ENCODE data around the gene FNDC10.

The FNDC10 gene

GRCh38 chr1:1550591-1551432 lies 49.1 kb downstream of the FNDC10 start:
- 0 out of 2 replicates have a peak overlapping the region, but pooled peaks have one; percentile 7 for H3K27ac ChIP-seq

GRCh38 chr1:1550087-1550486 lies 49.8 kb downstream of the FNDC10 start:
- TF ChIP-seq CTCF (IDR thresholded peaks at IDR 0.05) (no peak), ZFX (IDR thresholded peaks at IDR 0.05; ENCODE audit: borderline replicate concordance) (no peak)
- 0 out of 2 replicates have a peak overlapping the region, but pooled peaks have one; percentile 7 for H3K27ac ChIP-seq

More at GRCh38 chr1:1550591-1551432, 49.1 kb downstream of the FNDC10 start:
- TF ChIP-seq CTCF (IDR thresholded peaks at IDR 0.05) = peak; percentile 30
- no peak for TF ChIP-seq ZFX (IDR thresholded peaks at IDR 0.05; ENCODE audit: borderline replicate concordance)

DNA sequence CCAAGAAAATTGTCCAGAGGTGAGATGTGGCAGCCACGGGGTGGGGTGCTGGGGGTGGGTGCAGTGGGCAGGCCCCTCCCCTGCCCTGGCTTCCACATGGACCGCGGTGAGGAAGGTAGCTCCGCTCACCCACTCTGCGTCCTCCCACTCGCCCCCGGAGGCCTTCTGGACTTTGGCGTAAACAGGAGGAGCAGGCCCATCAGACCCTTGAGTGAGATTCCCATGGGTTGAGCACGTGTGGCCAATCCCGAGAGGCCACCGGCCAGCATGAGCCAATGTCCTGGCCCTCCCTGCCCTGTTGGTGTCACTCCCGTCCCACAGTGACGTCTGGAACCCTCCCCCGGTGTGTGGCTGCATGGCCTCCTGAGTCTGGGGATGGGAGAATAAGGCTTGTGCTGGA lies 51.3 kb downstream of the FNDC10 start:
- no peak overlapping the region for H3K27ac ChIP-seq
- TF ChIP-seq CTCF (IDR thresholded peaks at IDR 0.05) (no peak), ZFX (IDR thresholded peaks at IDR 0.05; ENCODE audit: borderline replicate concordance) (no peak)

Data from 22Rv1 (cell line).